Stimulated activated naive CD8-positive, alpha-beta T cell treated with anti-CD3 and anti-CD28 coated beads, Interleukin-15, amount 100 ng/mL, for 72 hours (primary cell): ENCODE results near the gene VIT.
A peak's percentile ranks its signal among the peaks of the same experiment; 100 is the strongest.

Source experiments
- ATAC-seq: fragments of 150-1000 bp; cut with Tn5 transposase; 2 replicates; pipeline ENCODE4 v1.10.0; 2021; ENCODE audit warnings: mild to moderate bottlenecking, moderate library complexity
- DNase-seq, 2 donors: peaks; one replicate each; pipeline ENCODE4 v3.0.0; 2021 to 2022
- H3K27ac Mint-ChIP-seq, 2 donors: one replicate each; pipeline ENCODE4 v1.8.0; 2022; ENCODE audit warnings: mild to moderate bottlenecking in 2 of 2, mixed read lengths in 2 of 2, moderate library complexity in 2 of 2
- H3K27me3 Mint-ChIP-seq: one replicate; pipeline ENCODE4 v1.8.0; 2022; ENCODE audit warnings: mixed read lengths
- H3K4me1 Mint-ChIP-seq: one replicate; pipeline ENCODE4 v1.8.0; 2022; ENCODE audit warnings: mild to moderate bottlenecking, mixed read lengths
- H3K4me3 Mint-ChIP-seq, 2 donors: one replicate each; pipeline ENCODE4 v1.8.0; 2022; ENCODE audit warnings: mild to moderate bottlenecking in 2 of 2, mixed read lengths in 2 of 2, moderate library complexity in 1 of 2
- H3K9me3 Mint-ChIP-seq, 2 donors: one replicate each; pipeline ENCODE4 v1.8.0; 2022; ENCODE audit warnings: mixed read lengths in 2 of 2

Gene VIT

GRCh38 chr2:36756438-36756837, 59.9 kb downstream of the VIT start:
- no peak overlapping the region for H3K4me3 Mint-ChIP-seq
- DNase-seq = no peak
- H3K27ac Mint-ChIP-seq = no peak overlapping the region
- no peaks in the 10 kb centered on the region for H3K4me1 Mint-ChIP-seq
- peaks cover 26% of the 10 kb centered on the region for H3K27me3 Mint-ChIP-seq
- H3K9me3 Mint-ChIP-seq = no peaks in the 10 kb centered on the region
- no peak for ATAC-seq

- no peak overlapping the region for H3K4me3 Mint-ChIP-seq
- no peaks in the 10 kb centered on the region for H3K4me1 Mint-ChIP-seq
- H3K27ac Mint-ChIP-seq = no peak overlapping the region
- H3K27me3 Mint-ChIP-seq = peaks cover 11% of the 10 kb centered on the region
- DNase-seq (no peak), ATAC-seq (no peak)
- no peaks in the 10 kb centered on the region for H3K9me3 Mint-ChIP-seq
Observed at GRCh38 chr2:36762764-36763490, 66.4 kb downstream of the VIT start.

GRCh38 chr2:36769106-36769505, 72.6 kb downstream of the VIT start:
- ATAC-seq (no peak), DNase-seq (no peak)
- Mint-ChIP-seq H3K4me3 (no peak overlapping the region), H3K27ac (no peak overlapping the region), H3K27me3 (no peaks in the 10 kb centered on the region), H3K4me1 (no peaks in the 10 kb centered on the region), H3K9me3 (no peaks in the 10 kb centered on the region)

GRCh38 chr2:36770542-36771287, 74.2 kb downstream of the VIT start:
- Mint-ChIP-seq H3K4me1 (no peaks in the 10 kb centered on the region), H3K27me3 (no peaks in the 10 kb centered on the region), H3K27ac (no peak overlapping the region), H3K9me3 (no peaks in the 10 kb centered on the region), H3K4me3 (no peak overlapping the region)
- peak; percentile 25 to 39 for DNase-seq
- peak; percentile 75 for ATAC-seq

- ATAC-seq = no peak
- Mint-ChIP-seq H3K4me3 (no peak overlapping the region), H3K9me3 (no peaks in the 10 kb centered on the region), H3K4me1 (no peaks in the 10 kb centered on the region), H3K27ac (no peak overlapping the region), H3K27me3 (no peaks in the 10 kb centered on the region)
- DNase-seq = no peak
Observed at GRCh38 chr2:36771671-36772070, 75.2 kb downstream of the VIT start.

- ATAC-seq (no peak), DNase-seq (no peak)
- no peak overlapping the region for H3K27ac Mint-ChIP-seq
- H3K4me3 Mint-ChIP-seq = no peak overlapping the region
- no peaks in the 10 kb centered on the region for H3K4me1 Mint-ChIP-seq
- H3K27me3 Mint-ChIP-seq = no peaks in the 10 kb centered on the region
- H3K9me3 Mint-ChIP-seq = no peaks in the 10 kb centered on the region
Observed at GRCh38 chr2:36773947-36774346, 77.4 kb downstream of the VIT start.

- DNase-seq (no peak), ATAC-seq (no peak)
- H3K4me3 Mint-ChIP-seq = no peak overlapping the region
- H3K4me1 Mint-ChIP-seq = no peaks in the 10 kb centered on the region
- H3K27ac Mint-ChIP-seq = no peak overlapping the region
- H3K9me3 Mint-ChIP-seq = no peaks in the 10 kb centered on the region
- H3K27me3 Mint-ChIP-seq = no peaks in the 10 kb centered on the region
Observed at GRCh38 chr2:36775261-36775660, 78.8 kb downstream of the VIT start.

- no peak for ATAC-seq
- H3K4me3 Mint-ChIP-seq = no peak overlapping the region
- no peak for DNase-seq
Observed at GRCh38 chr2:36775806-36776205, 79.3 kb downstream of the VIT start.

GRCh38 chr2:36777272-36777671, 80.8 kb downstream of the VIT start:
- Mint-ChIP-seq H3K27ac (no peak overlapping the region), H3K9me3 (no peaks in the 10 kb centered on the region), H3K27me3 (peaks cover 6% of the 10 kb centered on the region), H3K4me3 (no peak overlapping the region), H3K4me1 (no peaks in the 10 kb centered on the region)
- DNase-seq (no peak), ATAC-seq (no peak)

More at GRCh38 chr2:36775806-36776205, 79.3 kb downstream of the VIT start:
- H3K4me1 Mint-ChIP-seq = no peaks in the 10 kb centered on the region
- no peaks in the 10 kb centered on the region for H3K9me3 Mint-ChIP-seq
- no peaks in the 10 kb centered on the region for H3K27me3 Mint-ChIP-seq
- H3K27ac Mint-ChIP-seq = no peak overlapping the region

- Mint-ChIP-seq H3K4me1 (no peaks in the 10 kb centered on the region), H3K4me3 (no peak overlapping the region), H3K27ac (no peak overlapping the region), H3K9me3 (no peaks in the 10 kb centered on the region), H3K27me3 (peaks cover 9% of the 10 kb centered on the region)
- DNase-seq (no peak), ATAC-seq (no peak)
Observed at GRCh38 chr2:36777788-36778187, 81.3 kb downstream of the VIT start.

- peak overlapping the region in 1 of 2 donors; percentile 12 for H3K27ac Mint-ChIP-seq
Observed at GRCh38 chr2:36779462-36779861, 83.0 kb downstream of the VIT start.

GRCh38 chr2:36780231-36780839, 83.8 kb downstream of the VIT start:
- no peaks in the 10 kb centered on the region for H3K4me1 Mint-ChIP-seq
- DNase-seq (peak in 1 of 2 donors; percentile 8), ATAC-seq (peak; percentile 35)

More at GRCh38 chr2:36779462-36779861, 83.0 kb downstream of the VIT start:
- Mint-ChIP-seq H3K4me3 (no peak overlapping the region), H3K4me1 (no peaks in the 10 kb centered on the region), H3K9me3 (no peaks in the 10 kb centered on the region), H3K27me3 (peaks cover 18% of the 10 kb centered on the region)
- DNase-seq (no peak), ATAC-seq (no peak)

GRCh38 chr2:36781907-36782720, 85.6 kb downstream of the VIT start:
- DNase-seq (no peak), ATAC-seq (no peak)
- Mint-ChIP-seq H3K27me3 (peaks cover 18% of the 10 kb centered on the region), H3K4me1 (no peaks in the 10 kb centered on the region), H3K9me3 (no peaks in the 10 kb centered on the region), H3K4me3 (no peak overlapping the region), H3K27ac (peak overlapping the region in 1 of 2 donors; percentile 23)

More at GRCh38 chr2:36780231-36780839, 83.8 kb downstream of the VIT start:
- Mint-ChIP-seq H3K27me3 (peaks cover 18% of the 10 kb centered on the region), H3K27ac (no peak overlapping the region), H3K4me3 (no peak overlapping the region), H3K9me3 (no peaks in the 10 kb centered on the region)

- H3K4me1 Mint-ChIP-seq = no peaks in the 10 kb centered on the region
- H3K9me3 Mint-ChIP-seq = no peaks in the 10 kb centered on the region
- no peak overlapping the region for H3K27ac Mint-ChIP-seq
- ATAC-seq = no peak
- no peak for DNase-seq
- H3K27me3 Mint-ChIP-seq = peaks cover 18% of the 10 kb centered on the region
- no peak overlapping the region for H3K4me3 Mint-ChIP-seq
Observed at GRCh38 chr2:36783246-36783645, 86.7 kb downstream of the VIT start.

- H3K27ac Mint-ChIP-seq = no peak overlapping the region
Observed at GRCh38 chr2:36785179-36785795, 88.8 kb downstream of the VIT start.

More at GRCh38 chr2:36785179-36785795, 88.8 kb downstream of the VIT start:
- Mint-ChIP-seq H3K9me3 (no peaks in the 10 kb centered on the region), H3K4me1 (peaks cover 7% of the 10 kb centered on the region), H3K4me3 (no peak overlapping the region), H3K27me3 (peaks cover 18% of the 10 kb centered on the region)
- DNase-seq = peak; percentile 73 to 74
- peak; percentile 78 for ATAC-seq
